Measurements from ENCODE around the gene LDAH.

- TF ChIP-seq, protein P1, sequence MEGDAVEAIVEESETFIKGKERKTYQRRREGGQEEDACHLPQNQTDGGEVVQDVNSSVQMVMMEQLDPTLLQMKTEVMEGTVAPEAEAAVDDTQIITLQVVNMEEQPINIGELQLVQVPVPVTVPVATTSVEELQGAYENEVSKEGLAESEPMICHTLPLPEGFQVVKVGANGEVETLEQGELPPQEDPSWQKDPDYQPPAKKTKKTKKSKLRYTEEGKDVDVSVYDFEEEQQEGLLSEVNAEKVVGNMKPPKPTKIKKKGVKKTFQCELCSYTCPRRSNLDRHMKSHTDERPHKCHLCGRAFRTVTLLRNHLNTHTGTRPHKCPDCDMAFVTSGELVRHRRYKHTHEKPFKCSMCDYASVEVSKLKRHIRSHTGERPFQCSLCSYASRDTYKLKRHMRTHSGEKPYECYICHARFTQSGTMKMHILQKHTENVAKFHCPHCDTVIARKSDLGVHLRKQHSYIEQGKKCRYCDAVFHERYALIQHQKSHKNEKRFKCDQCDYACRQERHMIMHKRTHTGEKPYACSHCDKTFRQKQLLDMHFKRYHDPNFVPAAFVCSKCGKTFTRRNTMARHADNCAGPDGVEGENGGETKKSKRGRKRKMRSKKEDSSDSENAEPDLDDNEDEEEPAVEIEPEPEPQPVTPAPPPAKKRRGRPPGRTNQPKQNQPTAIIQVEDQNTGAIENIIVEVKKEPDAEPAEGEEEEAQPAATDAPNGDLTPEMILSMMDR (conservative IDR thresholded peaks at IDR 0.05), result no peak
- no peak for TF ChIP-seq ZFX (IDR thresholded peaks at IDR 0.05)
Measured at GRCh38 chr2:20693317-20693716, 129.6 kb downstream of the LDAH start.
